ENCODE measurements around the gene MEX3D. TPM values are rescaled to one million over a fixed set of nuclear protein-coding genes. Genes with fewer than 3 reads are reported as not detected.

Gene MEX3D
- total RNA-seq, 4 donors from 2014 or later = 4.9 to 7.9 (median 6.5) TPM

DNA sequence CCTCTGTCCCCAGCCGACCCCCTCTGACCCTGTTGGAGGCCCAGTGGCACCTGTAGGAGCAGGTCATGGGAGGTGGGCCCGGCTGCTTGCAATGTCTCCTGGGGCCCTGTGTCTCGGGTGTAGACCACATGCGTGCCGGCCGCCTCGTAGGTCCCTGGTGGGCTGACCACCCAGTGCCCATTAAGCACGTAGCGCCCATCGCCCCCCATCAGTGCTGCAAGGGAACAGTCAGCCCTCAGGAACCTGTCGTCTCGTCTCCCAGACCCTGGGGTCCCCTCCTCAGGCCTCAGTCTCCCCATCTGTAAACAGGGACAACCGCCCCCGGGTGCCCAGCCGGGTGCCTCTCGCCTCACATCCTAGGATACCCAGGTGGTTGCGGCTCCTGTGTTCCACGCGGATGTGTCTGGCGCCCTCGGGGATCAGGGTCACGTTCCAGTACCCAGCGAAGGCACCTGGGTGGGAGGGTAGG lies 60.9 kb downstream of the MEX3D start:
- TF ChIP-seq, protein P1, sequence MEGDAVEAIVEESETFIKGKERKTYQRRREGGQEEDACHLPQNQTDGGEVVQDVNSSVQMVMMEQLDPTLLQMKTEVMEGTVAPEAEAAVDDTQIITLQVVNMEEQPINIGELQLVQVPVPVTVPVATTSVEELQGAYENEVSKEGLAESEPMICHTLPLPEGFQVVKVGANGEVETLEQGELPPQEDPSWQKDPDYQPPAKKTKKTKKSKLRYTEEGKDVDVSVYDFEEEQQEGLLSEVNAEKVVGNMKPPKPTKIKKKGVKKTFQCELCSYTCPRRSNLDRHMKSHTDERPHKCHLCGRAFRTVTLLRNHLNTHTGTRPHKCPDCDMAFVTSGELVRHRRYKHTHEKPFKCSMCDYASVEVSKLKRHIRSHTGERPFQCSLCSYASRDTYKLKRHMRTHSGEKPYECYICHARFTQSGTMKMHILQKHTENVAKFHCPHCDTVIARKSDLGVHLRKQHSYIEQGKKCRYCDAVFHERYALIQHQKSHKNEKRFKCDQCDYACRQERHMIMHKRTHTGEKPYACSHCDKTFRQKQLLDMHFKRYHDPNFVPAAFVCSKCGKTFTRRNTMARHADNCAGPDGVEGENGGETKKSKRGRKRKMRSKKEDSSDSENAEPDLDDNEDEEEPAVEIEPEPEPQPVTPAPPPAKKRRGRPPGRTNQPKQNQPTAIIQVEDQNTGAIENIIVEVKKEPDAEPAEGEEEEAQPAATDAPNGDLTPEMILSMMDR (IDR thresholded peaks at IDR 0.05; ENCODE audit: low read depth) = no peak

DNA sequence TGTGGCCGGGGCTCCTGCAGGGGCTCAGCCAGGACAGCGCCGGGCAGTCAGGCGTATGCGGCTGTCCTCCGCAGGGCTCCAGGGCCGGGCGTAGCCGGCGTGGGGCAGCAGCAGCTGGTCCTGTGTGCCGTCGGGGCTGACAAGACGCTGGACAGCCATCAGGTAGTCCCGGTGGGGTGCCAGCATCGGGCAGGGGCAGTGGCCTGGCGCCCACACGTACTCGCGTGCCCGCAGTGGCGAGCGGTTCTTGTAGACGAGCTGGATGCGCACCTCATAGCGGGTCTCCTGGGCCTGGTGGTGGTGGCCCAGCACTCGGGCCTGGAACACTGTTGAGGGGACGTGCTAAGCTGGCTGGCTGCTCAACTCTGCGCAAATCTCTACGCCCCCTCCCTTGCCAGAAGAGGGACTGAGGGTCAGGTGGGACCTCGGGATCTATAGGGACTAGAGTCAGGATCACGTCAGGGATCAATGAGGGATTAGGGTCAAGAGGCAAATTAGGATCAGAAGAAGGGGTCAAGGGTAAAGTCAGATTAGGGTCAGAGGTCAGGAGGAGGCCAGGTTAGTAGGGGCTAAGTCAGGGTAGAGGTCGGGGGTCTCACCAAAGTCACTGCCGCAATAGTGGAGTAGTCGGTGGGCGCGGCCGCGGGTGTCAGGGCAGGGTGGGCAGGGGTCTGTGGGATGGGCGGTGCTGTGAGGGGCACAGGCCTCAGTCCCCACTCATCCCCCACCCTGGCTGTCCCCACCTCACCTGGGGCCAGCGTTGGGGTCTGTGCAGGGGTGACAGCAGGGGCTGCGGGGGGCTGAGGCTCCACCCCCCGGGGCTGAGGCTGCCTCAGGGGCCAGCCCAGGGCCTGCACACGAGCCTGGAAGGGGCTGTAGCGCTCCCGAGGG lies 61.9 kb downstream of the MEX3D start:
- TF ChIP-seq, protein P1 (IDR thresholded peaks at IDR 0.05; ENCODE audit: low read depth) = no peak

DNA sequence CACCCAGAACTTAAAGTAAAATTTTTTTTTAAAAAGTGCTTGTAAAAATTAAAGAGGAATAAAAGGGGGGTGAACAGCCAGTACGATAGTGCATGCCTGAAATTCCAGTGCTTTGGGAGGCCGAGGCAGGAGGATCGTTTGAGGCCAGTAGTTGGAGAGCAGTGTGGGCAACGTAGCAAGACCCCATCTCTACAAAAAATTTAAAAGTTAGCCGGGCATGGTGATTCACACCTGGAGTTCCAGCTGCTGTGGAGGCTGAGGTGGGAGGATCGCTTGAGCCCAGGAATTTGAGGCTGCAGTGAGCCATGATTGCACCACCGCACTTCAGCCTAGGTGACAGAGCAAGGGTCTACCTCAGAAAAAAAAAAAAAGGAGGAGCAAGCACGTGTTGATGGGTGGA lies 63.1 kb downstream of the MEX3D start:
- TF ChIP-seq, protein P1 (IDR thresholded peaks at IDR 0.05; ENCODE audit: low read depth) = no peak

Small RNA genes lying within 50 kb of the gene (small RNA-seq; reads per million reads assigned to genes)
- not detected for gene AC005943.2
- gene RN7SL477P = not detected
- gene RNU6-1223P = not detected

Other genes starting within 250 kb of the MEX3D start
- gene NDUFS7, start 184.4 kb downstream of the MEX3D start, total RNA-seq = 100 to 1,000 TPM in 2 of 4 donors, 10 to 100 TPM in 2; 38.5 to 105 (median 95.6) TPM
- 10 to 100 TPM in 3 of 4 donors, 1 to 10 TPM in 1; 4.2 to 29.3 (median 17.2) TPM for gene GAMT, start 166.8 kb downstream of the MEX3D start, total RNA-seq
- 10 to 100 TPM; 25.8 to 46.7 (median 33.6) TPM for gene DAZAP1, start 160.7 kb downstream of the MEX3D start, total RNA-seq
- gene RPS15, start 129.9 kb downstream of the MEX3D start, total RNA-seq = 1,000 to 10,000 TPM; 2,032 to 3,816 (median 2,914) TPM
- gene APC2, start 118.2 kb downstream of the MEX3D start, total RNA-seq = under 1 TPM in 3 of 4 donors, not detected in 1; 0.17 to 0.22 (median 0.19) TPM
- gene C19orf25, start 89.1 kb downstream of the MEX3D start, total RNA-seq = 10 to 100 TPM in 3 of 4 donors, 1 to 10 TPM in 1; 2.9 to 29.4 (median 19.5) TPM
- gene PCSK4, start 78.0 kb downstream of the MEX3D start, total RNA-seq = 1 to 10 TPM in 3 of 4 donors, under 1 TPM in 1; 0.65 to 2.6 (median 1.8) TPM
- 10 to 100 TPM in 1 of 4 donors, 1 to 10 TPM in 3; 3.1 to 19.0 (median 3.7) TPM for gene REEP6, start 77.1 kb downstream of the MEX3D start, total RNA-seq
- gene ADAMTSL5, start 55.3 kb downstream of the MEX3D start, total RNA-seq = 1 to 10 TPM in 1 of 4 donors, under 1 TPM in 1, not detected in 2; 0.51 to 1.3 TPM
- not detected for gene PLK5, start 44.2 kb downstream of the MEX3D start, total RNA-seq
- 10 to 100 TPM; 31.0 to 83.6 (median 35.5) TPM for gene MBD3, start 24.5 kb upstream of the MEX3D start, total RNA-seq
- gene UQCR11, start 37.1 kb upstream of the MEX3D start, total RNA-seq = 10 to 100 TPM; 55.0 to 76.8 (median 73.8) TPM
- gene TCF3, start 84.3 kb upstream of the MEX3D start, total RNA-seq = 10 to 100 TPM; 13.0 to 34.8 (median 22.9) TPM
- not detected for gene ONECUT3, start 185.2 kb upstream of the MEX3D start, total RNA-seq
- gene ATP8B3, start 244.0 kb upstream of the MEX3D start, total RNA-seq = 1 to 10 TPM; 1.5 to 3.3 (median 1.8) TPM

Data from subcutaneous adipose tissue (tissue), 4 donors.